ENCODE measurements around the gene SQSTM1. TPM values are rescaled to one million over a fixed set of nuclear protein-coding genes. Genes with fewer than 3 reads are reported as not detected.

SQSTM1 gene
- total RNA-seq, 2 experiments from 2014 or later, result 58.5 to 81.1 TPM

- no peak overlapping the region for H3K27ac ChIP-seq (ENCODE audit: low read depth, low read length, poor library complexity, severe bottlenecking)
- peaks cover 61% of the 10 kb centered on the region for H3K36me3 ChIP-seq (ENCODE audit: insufficient read depth, low read length)
- CTCF ChIA-PET (ENCODE audit: unreplicated experiment), result no interaction called here
- no peaks in the 10 kb centered on the region for H4K20me1 ChIP-seq (ENCODE audit: insufficient read depth, low read length)
- no peaks in the 10 kb centered on the region for H3K4me1 ChIP-seq (ENCODE audit: insufficient read depth, low read length, poor library complexity, severe bottlenecking)
- POLR2A ChIA-PET, result interaction anchor here (1.1 kb wide), 1 partner anchor 8 kb away, joined by 6 read pairs; no protein-coding TSS in a partner anchor
- H3K9me2 ChIP-seq (ENCODE audit: insufficient read depth, low read length), result no peaks in the 10 kb centered on the region
- no peak for DNase-seq (ENCODE audit: low spot score)
- H2AFZ ChIP-seq (ENCODE audit: low read length), result no peak overlapping the region
- no peaks in the 10 kb centered on the region for H3K9me3 ChIP-seq (ENCODE audit: low read length)
- no TSS peak for BruUV-seq (replicated peaks)
- intact Hi-C loops (cut with micrococcal nuclease; ENCODE audit: unreplicated experiment), result no loop called here
- H3K4me2 ChIP-seq (ENCODE audit: low read length), result no peak overlapping the region
- no peaks in the 10 kb centered on the region for H3K79me2 ChIP-seq (ENCODE audit: insufficient read depth, low read depth, low read length)
- TF ChIP-seq EZH2phosphoT487 (IDR thresholded peaks at IDR 0.05; ENCODE audit: borderline replicate concordance, low read depth, low read length), result no peak
- no peak for TF ChIP-seq CTCF (conservative IDR thresholded peaks at IDR 0.05; ENCODE audit: low read length)
- H3K4me3 ChIP-seq (ENCODE audit: low read depth, low read length, poor library complexity, severe bottlenecking), result no peak overlapping the region
Observed at GRCh38 chr5:179875741-179876609, 55.3 kb downstream of the SQSTM1 start.

GRCh38 chr5:179876610-179876952 lies 55.9 kb downstream of the SQSTM1 start:
- Histone ChIP-seq H3K9me2 (ENCODE audit: insufficient read depth, low read length) (no peaks in the 10 kb centered on the region), H2AFZ (ENCODE audit: low read length) (no peak overlapping the region), H3K27ac (ENCODE audit: low read depth, low read length, poor library complexity, severe bottlenecking) (no peak overlapping the region), H3K4me1 (ENCODE audit: insufficient read depth, low read length, poor library complexity, severe bottlenecking) (no peaks in the 10 kb centered on the region), H3K36me3 (ENCODE audit: insufficient read depth, low read length) (peaks cover 61% of the 10 kb centered on the region), H3K4me3 (ENCODE audit: low read depth, low read length, poor library complexity, severe bottlenecking) (no peak overlapping the region), H3K4me2 (ENCODE audit: low read length) (no peak overlapping the region), H4K20me1 (ENCODE audit: insufficient read depth, low read length) (no peaks in the 10 kb centered on the region), H3K79me2 (ENCODE audit: insufficient read depth, low read depth, low read length) (no peaks in the 10 kb centered on the region), H3K9me3 (ENCODE audit: low read length) (no peaks in the 10 kb centered on the region)
- intact Hi-C loops (cut with micrococcal nuclease; ENCODE audit: unreplicated experiment), result no loop called here
- ChIA-PET POLR2A (interaction anchor here (1.1 kb wide), 1 partner anchor 9 kb away, joined by 6 read pairs; no protein-coding TSS in a partner anchor), CTCF (ENCODE audit: unreplicated experiment) (no interaction called here)
- TF ChIP-seq EZH2phosphoT487 (IDR thresholded peaks at IDR 0.05; ENCODE audit: borderline replicate concordance, low read depth, low read length) (no peak), CTCF (conservative IDR thresholded peaks at IDR 0.05; ENCODE audit: low read length) (no peak)
- no peak for DNase-seq (ENCODE audit: low spot score)
- BruUV-seq (replicated peaks), result no TSS peak

Measured in OCI-LY7 (cell line).